ENCODE measurements around the gene ANKH.
"Not testable (repeated sequence)": the region's sequence is repeated elsewhere in the genome, so short reads cannot be mapped to it uniquely, and the experiment has no call there.

ANKH gene

DNA sequence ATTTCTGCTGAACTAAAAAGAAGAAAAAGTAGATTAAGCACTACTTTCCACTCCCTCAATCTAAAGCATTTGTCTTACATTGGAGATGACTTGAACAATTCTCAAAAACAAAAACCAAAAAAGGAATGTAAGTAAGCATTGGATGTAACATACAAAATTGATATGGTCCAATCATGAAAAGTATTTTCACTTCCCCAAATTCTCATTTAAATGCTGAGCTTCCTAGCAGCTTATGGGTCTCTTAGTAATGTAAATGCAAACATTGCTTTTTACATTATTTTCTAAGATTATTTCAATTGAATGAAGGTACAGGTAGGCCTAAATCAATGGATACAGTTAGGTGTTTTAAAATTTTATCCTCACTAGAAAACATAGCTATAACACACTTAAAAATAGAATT is 20.0 kb downstream of the ANKH start:
- Histone ChIP-seq H3K36me3 (ENCODE audit: insufficient read depth, low read length) (no peaks in the 10 kb centered on the region), H3K9ac (ENCODE audit: low read length) (no peak overlapping the region), H3K4me3 (ENCODE audit: low read depth in 1 of 2, low read length in 2 of 2) (no peak overlapping the region), H3K9me3 (ENCODE audit: low read length) (no peaks in the 10 kb centered on the region), H3K4me1 (ENCODE audit: insufficient read depth, low read length) (no peaks in the 10 kb centered on the region), H3K27me3 (ENCODE audit: control insufficient read depth in 1 of 2, insufficient read depth in 2 of 2, low read length in 2 of 2) (no peaks in the 10 kb centered on the region), H3K27ac (ENCODE audit: low read depth, low read length) (no peak overlapping the region)

DNA sequence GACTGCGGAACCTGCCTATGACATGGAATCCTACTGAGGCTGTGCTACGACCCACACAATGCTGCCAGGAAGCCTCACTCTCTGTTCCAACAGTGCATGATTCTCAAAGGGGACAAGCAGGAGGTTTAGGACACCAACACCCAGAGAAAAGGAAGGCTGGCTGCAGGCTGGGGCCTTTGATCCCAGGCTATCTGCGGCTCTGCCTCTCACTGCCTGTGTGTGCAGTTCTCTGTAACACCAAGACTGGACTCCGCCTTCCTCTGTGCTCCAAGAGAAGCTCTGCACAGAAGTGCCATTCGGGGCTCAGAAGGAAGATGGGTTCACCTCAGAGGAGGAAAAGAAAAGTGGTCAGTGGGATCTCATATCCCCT is 20.5 kb downstream of the ANKH start:
- H3K36me3 ChIP-seq (ENCODE audit: insufficient read depth, low read length), result no peaks in the 10 kb centered on the region
- no peaks in the 10 kb centered on the region for H3K9me3 ChIP-seq (ENCODE audit: low read length)
- no peak overlapping the region for H3K4me3 ChIP-seq (ENCODE audit: low read depth in 1 of 2, low read length in 2 of 2)
- no peaks in the 10 kb centered on the region for H3K4me1 ChIP-seq (ENCODE audit: insufficient read depth, low read length)
- no peaks in the 10 kb centered on the region for H3K27me3 ChIP-seq (ENCODE audit: control insufficient read depth in 1 of 2, insufficient read depth in 2 of 2, low read length in 2 of 2)
- H3K9ac ChIP-seq (ENCODE audit: low read length), result no peak overlapping the region
- H3K27ac ChIP-seq (ENCODE audit: low read depth, low read length), result no peak overlapping the region

DNA sequence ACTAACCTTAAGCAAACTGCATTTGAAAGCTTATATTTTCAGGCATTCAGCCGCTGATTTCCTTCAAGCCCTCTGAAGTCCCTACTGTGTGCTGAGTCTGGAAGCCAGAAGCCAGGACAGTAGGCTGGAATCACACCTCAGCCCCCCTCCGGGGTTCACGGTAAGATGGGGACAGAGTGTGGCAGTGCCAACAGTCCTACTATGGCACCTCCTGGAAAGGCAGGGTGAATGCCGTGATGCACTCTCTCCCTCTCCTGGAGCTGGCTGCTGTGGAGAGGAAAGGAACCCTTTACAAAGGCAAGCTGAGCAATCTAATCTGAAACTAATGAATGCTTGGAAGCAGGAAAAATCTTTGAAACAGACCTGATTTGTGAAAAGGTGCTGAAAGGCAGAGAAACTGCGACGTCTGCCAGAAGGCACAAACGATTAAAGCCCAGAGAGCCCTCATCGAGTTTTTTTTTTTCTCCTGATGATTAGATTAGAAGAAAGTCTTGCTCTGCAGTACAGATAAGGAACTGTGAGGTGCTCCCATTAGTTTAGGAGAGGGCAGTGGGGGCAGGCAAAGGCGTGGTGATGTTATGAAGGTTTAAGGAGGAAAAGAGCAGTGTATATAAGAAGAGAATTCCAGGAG is 21.0 kb downstream of the ANKH start:
- H3K9ac ChIP-seq (ENCODE audit: low read length), result no peak overlapping the region
- no peaks in the 10 kb centered on the region for H3K9me3 ChIP-seq (ENCODE audit: low read length)
- no peaks in the 10 kb centered on the region for H3K36me3 ChIP-seq (ENCODE audit: insufficient read depth, low read length)
- no peak overlapping the region for H3K4me3 ChIP-seq (ENCODE audit: low read depth in 1 of 2, low read length in 2 of 2)
- no peaks in the 10 kb centered on the region for H3K4me1 ChIP-seq (ENCODE audit: insufficient read depth, low read length)
- H3K27me3 ChIP-seq (ENCODE audit: control insufficient read depth in 1 of 2, insufficient read depth in 2 of 2, low read length in 2 of 2), result no peaks in the 10 kb centered on the region
- H3K27ac ChIP-seq (ENCODE audit: low read depth, low read length), result no peak overlapping the region

DNA sequence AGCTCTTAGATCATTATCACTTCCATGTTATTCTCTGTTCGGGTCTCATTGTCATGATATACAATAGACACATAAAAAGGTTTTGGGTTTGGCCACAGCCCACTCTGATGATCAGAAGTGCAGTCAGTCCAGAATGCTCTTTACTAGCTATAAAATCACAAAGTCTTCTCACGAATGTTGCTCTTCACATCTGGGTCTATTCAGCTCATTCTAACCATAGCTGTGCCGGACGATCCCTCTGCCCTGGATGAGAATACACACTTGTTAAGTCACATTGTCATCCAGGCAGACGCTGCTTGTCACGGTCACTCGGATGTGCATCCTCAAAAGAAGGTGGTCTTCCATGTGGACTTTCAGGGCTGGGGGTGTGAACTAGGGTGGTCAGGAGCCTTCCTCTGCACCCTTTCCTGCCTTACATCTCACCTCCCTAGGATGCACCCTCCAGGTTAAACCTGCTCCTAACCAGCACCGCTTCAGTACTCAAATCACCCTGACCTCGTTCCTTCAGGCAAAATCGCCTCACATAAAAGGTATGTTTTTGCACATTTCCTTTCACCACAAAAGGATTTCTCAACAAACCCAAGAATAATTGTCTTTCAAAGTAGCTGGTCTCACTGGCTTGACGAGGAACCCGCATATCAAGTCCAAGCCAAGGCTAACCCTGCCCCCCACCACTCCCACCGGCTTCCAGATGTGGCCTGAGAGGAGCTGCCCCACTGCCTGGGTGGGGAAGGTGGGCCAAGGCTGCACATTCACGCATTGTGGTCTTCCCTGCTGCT is 21.9 kb downstream of the ANKH start:
- Histone ChIP-seq H3K27me3 (ENCODE audit: control insufficient read depth in 1 of 2, insufficient read depth in 2 of 2, low read length in 2 of 2) (no peaks in the 10 kb centered on the region), H3K4me1 (ENCODE audit: insufficient read depth, low read length) (no peaks in the 10 kb centered on the region), H3K36me3 (ENCODE audit: insufficient read depth, low read length) (no peaks in the 10 kb centered on the region), H3K4me3 (ENCODE audit: low read depth in 1 of 2, low read length in 2 of 2) (no peak overlapping the region), H3K9ac (ENCODE audit: low read length) (no peak overlapping the region), H3K27ac (ENCODE audit: low read depth, low read length) (no peak overlapping the region), H3K9me3 (ENCODE audit: low read length) (no peaks in the 10 kb centered on the region)

DNA sequence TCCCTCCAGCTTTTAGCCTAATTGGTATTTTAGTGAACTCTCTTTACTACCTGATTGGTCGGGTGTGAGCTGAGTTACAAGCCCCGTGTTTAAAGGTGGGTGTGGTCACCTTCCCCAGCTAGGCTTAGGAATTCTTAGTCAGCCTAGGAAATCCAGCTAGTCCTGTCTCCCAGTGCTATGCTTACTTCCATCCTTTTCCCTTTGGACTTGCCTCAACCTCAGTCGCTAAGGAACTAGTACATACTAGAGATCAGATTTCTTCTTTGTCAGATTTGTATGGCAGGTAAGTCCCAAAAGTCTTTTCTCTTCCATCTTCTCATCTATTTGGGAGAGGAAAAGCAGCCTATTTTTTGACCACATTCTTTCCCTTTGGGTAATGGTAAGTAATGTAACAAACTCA is 22.6 kb downstream of the ANKH start:
- H3K4me1 ChIP-seq (ENCODE audit: insufficient read depth, low read length); H3K9ac ChIP-seq (ENCODE audit: low read length); H3K4me3 ChIP-seq (ENCODE audit: low read depth in 1 of 2, low read length in 2 of 2); H3K36me3 ChIP-seq (ENCODE audit: insufficient read depth, low read length); H3K27ac ChIP-seq (ENCODE audit: low read depth, low read length); H3K27me3 ChIP-seq (ENCODE audit: control insufficient read depth in 1 of 2, insufficient read depth in 2 of 2, low read length in 2 of 2); H3K9me3 ChIP-seq (ENCODE audit: low read length): not testable (repeated sequence)

DNA sequence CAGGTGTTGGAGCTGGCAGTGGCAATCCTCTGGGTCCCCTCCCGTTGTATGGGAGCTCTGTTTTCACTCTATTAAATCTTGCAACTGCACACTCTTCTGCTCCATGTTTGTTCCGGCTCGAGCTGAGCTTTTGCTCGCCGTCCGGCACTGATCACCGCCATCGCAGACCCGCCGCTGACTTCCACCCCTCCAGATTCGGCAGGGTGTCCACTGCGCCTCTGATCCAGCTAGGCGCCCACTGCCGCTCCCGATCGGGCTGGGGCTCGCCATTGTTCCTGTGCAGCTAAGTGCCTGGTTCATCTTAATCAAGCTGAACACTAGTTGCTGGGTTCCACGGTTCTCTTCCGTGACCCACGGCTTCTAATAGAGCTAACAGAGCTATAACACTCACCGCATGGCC is 23.2 kb downstream of the ANKH start:
- Histone ChIP-seq H3K27me3 (ENCODE audit: control insufficient read depth in 1 of 2, insufficient read depth in 2 of 2, low read length in 2 of 2) (no peaks in the 10 kb centered on the region), H3K4me1 (ENCODE audit: insufficient read depth, low read length) (no peaks in the 10 kb centered on the region), H3K27ac (ENCODE audit: low read depth, low read length) (no peak overlapping the region), H3K9ac (ENCODE audit: low read length) (no peak overlapping the region), H3K36me3 (ENCODE audit: insufficient read depth, low read length) (no peaks in the 10 kb centered on the region), H3K4me3 (ENCODE audit: low read depth in 1 of 2, low read length in 2 of 2) (no peak overlapping the region), H3K9me3 (ENCODE audit: low read length) (no peaks in the 10 kb centered on the region)

DNA sequence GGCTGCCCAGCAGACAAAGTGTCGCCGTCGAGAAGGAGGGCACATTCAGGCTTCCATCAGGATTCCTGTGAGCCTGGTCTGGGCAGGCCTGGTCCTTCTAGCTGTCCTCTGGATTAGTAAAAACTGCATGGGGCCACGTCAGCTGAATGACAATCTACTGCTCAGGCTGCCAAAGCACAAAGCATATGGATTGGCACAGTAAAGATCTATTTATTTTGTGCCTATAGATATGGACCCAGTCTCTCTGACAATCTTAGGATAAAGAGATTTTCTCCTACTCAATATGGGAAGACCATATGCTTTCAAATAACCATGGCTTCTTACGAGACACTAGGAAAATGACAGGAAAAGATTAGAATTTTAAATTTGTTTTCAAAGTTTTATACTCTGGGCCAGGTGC is 24.1 kb downstream of the ANKH start:
- H3K4me3 ChIP-seq (ENCODE audit: low read depth in 1 of 2, low read length in 2 of 2), result no peak overlapping the region
- H3K4me1 ChIP-seq (ENCODE audit: insufficient read depth, low read length), result no peaks in the 10 kb centered on the region
- no peaks in the 10 kb centered on the region for H3K9me3 ChIP-seq (ENCODE audit: low read length)
- no peak overlapping the region for H3K9ac ChIP-seq (ENCODE audit: low read length)
- H3K27me3 ChIP-seq (ENCODE audit: control insufficient read depth in 1 of 2, insufficient read depth in 2 of 2, low read length in 2 of 2), result no peaks in the 10 kb centered on the region
- H3K27ac ChIP-seq (ENCODE audit: low read depth, low read length), result no peak overlapping the region
- no peaks in the 10 kb centered on the region for H3K36me3 ChIP-seq (ENCODE audit: insufficient read depth, low read length)

DNA sequence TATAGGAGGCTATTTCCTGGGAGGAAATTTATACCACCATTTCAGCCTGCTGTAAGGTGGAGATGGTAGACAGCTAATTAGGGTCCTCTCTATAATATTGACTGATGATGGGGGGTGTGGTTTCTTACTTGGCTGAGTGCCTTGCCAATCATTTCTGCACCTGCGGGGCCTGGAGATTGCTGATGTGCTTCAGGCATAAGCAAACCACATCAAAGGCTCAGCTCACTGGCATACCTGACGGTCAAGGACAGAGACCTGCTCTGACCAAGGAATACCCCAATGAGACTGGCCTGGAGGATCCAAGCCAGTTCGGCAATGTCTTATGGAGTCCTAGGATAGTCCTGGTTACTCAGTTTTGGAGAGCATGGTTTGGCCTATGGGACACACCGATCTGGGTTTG is 29.5 kb downstream of the ANKH start:
- Histone ChIP-seq H3K36me3 (ENCODE audit: insufficient read depth, low read length) (no peaks in the 10 kb centered on the region), H3K9ac (ENCODE audit: low read length) (no peak overlapping the region), H3K4me1 (ENCODE audit: insufficient read depth, low read length) (no peaks in the 10 kb centered on the region), H3K27ac (ENCODE audit: low read depth, low read length) (no peak overlapping the region), H3K9me3 (ENCODE audit: low read length) (no peaks in the 10 kb centered on the region), H3K4me3 (ENCODE audit: low read depth in 1 of 2, low read length in 2 of 2) (no peak overlapping the region), H3K27me3 (ENCODE audit: control insufficient read depth in 1 of 2, insufficient read depth in 2 of 2, low read length in 2 of 2) (no peaks in the 10 kb centered on the region)

DNA sequence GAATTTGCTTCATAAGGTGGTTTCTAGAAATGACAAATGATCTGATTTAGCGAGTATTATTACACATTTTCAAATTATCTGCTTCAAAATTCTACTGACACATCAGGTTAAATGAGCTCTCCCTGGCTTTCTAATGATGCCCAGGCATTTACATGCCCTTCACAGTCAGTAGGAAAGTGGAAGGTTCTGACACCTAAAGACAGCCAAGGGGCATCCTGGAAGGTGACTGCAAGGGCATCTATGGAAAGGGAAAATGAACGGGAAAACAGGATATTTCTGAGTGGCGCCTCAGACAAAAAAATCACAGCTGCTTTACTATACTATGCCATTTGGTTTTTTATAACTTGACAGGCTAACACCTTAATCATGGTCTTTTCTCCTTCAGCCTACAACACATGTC is 31.0 kb downstream of the ANKH start:
- Histone ChIP-seq H3K4me1 (ENCODE audit: insufficient read depth, low read length) (no peaks in the 10 kb centered on the region), H3K27ac (ENCODE audit: low read depth, low read length) (no peak overlapping the region), H3K9ac (ENCODE audit: low read length) (no peak overlapping the region), H3K36me3 (ENCODE audit: insufficient read depth, low read length) (no peaks in the 10 kb centered on the region), H3K27me3 (ENCODE audit: control insufficient read depth in 1 of 2, insufficient read depth in 2 of 2, low read length in 2 of 2) (no peaks in the 10 kb centered on the region), H3K4me3 (ENCODE audit: low read depth in 1 of 2, low read length in 2 of 2) (no peak overlapping the region), H3K9me3 (ENCODE audit: low read length) (no peaks in the 10 kb centered on the region)

DNA sequence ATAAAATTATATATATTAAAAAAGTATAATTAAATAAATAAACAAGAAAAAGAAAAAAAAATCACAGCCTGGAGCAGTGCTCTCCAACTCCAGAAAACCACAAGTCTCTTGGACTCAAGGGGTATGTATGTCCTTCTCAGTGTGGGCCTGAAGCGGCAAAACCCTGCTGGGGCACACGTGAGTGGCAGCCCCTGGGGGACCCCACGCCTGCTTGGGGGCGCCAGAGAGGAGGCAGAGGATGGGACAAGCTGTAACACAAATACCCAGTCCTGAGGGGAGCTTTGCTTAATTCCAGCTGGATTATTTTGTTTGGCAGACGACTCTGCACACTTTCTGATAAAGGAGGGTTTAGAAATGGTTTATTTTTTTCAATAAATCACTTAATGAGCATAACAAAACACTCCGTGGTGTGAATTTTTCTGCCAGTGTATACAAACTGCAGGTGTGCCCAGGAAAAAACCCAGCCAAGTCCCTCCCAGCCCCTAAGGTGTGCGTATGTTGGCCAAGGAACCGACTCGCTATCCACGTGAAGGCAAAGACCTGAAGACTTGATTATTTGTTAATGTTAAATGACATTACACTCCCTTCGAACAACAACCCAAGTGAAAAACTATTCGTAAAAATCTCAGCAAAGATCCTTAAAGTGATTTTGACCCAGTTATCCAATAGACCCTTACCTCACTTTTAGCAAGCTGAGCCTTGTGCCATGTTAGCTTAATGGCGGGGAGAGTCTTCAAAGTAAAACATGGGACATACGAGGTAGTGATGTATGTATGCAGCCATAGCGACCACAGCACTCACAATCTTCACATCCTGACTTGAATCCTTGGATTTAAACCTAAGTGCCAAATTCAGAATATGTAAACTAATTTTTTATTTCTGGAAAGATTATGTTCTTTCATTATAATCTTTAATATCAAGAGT is 32.9 kb downstream of the ANKH start:
- Histone ChIP-seq H3K9ac (ENCODE audit: low read length) (no peak overlapping the region), H3K4me3 (ENCODE audit: low read depth in 1 of 2, low read length in 2 of 2) (no peak overlapping the region), H3K9me3 (ENCODE audit: low read length) (no peaks in the 10 kb centered on the region), H3K27ac (ENCODE audit: low read depth, low read length) (no peak overlapping the region), H3K36me3 (ENCODE audit: insufficient read depth, low read length) (no peaks in the 10 kb centered on the region), H3K4me1 (ENCODE audit: insufficient read depth, low read length) (no peaks in the 10 kb centered on the region), H3K27me3 (ENCODE audit: control insufficient read depth in 1 of 2, insufficient read depth in 2 of 2, low read length in 2 of 2) (no peaks in the 10 kb centered on the region)

DNA sequence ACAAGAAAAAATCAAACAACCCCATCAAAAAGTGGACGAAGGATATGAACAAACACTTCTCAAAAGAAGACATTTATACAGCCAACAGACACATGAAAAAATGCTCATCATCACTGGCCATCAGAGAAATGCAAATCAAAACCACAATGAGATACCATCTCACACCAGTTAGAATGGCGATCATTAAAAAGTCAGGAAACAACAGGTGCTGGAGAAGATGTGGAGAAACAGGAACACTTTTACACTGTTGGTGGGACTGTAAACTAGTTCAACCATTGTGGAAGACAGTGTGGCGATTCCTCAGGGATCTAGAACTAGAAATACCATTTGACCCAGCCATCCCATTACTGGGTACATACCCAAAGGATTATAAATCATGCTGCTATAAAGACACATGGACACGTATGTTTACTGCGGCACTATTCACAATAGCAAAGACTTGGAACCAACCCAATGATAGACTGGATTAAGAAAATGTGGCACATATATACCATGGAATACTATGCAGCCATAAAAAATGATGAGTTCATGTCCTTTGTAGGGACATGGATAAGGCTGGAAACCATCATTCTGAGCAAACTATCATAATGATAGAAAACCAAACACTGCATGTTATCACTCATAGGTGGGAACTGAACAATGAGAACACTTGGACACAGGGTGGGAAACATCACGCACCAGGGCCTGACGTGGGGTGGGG is 34.0 kb downstream of the ANKH start:
- H3K9me3 ChIP-seq (ENCODE audit: low read length); H3K4me3 ChIP-seq (ENCODE audit: low read depth in 1 of 2, low read length in 2 of 2); H3K9ac ChIP-seq (ENCODE audit: low read length); H3K27ac ChIP-seq (ENCODE audit: low read depth, low read length); H3K36me3 ChIP-seq (ENCODE audit: insufficient read depth, low read length); H3K4me1 ChIP-seq (ENCODE audit: insufficient read depth, low read length); H3K27me3 ChIP-seq (ENCODE audit: control insufficient read depth in 1 of 2, insufficient read depth in 2 of 2, low read length in 2 of 2): not testable (repeated sequence)
